NCI-H345 treated with DMSO at 0.1 percent for 48 hours (cell line): Measurements from ENCODE around the gene WFDC5.
"Not testable (repeated sequence)": the region's sequence is repeated elsewhere in the genome, so short reads cannot be mapped to it uniquely, and the experiment has no call there.

Experiments used
- DNase-seq: peaks from one replicate; lab custom pipeline; 2025; ENCODE audit not compliant: unreplicated experiment; lab: John Stamatoyannopoulos, UW

Gene WFDC5, protein sequence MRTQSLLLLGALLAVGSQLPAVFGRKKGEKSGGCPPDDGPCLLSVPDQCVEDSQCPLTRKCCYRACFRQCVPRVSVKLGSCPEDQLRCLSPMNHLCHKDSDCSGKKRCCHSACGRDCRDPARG

DNA sequence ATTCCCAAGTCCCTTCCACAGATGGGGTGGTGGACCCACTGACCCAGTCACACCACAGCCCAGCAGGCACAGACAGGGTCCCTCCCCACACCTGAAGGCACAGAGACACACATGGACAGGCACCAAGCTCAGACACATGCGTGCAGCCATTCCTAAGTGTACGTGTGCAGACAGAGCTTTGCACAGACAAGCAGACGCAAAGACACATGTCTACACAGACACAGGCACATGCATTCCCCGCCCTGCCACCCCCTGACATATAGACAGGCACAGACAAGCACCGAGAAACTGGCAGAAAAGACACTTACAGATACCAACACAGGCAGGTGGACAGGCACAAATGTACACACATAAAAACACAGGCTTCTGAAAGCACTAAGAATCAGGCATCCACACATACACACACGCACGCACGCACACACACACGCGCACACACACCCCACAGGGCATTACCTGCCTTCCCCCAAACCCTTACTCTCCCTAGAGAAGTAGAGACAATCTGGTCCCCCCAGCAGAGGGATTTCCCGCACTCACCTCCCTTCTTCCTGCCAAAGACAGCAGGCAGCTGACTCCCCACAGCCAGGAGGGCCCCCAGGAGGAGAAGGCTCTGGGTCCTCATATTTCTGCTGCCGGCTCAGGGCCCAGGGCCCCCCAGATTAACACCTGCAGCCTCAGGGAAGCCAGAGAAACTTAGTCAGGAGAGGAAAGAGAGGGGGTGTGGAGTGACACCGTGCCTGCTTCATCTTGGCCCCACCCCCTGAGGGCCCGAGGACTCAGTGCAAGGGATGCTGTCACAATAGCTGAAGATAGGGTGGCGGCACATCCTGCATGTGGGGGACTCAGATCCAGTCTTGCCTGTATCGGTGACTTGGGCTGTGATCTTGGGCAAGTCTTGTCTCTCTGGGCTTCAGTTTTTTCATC is at the start of gene WFDC5:
WFDC5 (minus strand) TSS at position 710 of the 921 bp plus-strand sequence; CDS start at position 619, 91 bp downstream.
- no peak for DNase-seq

DNA sequence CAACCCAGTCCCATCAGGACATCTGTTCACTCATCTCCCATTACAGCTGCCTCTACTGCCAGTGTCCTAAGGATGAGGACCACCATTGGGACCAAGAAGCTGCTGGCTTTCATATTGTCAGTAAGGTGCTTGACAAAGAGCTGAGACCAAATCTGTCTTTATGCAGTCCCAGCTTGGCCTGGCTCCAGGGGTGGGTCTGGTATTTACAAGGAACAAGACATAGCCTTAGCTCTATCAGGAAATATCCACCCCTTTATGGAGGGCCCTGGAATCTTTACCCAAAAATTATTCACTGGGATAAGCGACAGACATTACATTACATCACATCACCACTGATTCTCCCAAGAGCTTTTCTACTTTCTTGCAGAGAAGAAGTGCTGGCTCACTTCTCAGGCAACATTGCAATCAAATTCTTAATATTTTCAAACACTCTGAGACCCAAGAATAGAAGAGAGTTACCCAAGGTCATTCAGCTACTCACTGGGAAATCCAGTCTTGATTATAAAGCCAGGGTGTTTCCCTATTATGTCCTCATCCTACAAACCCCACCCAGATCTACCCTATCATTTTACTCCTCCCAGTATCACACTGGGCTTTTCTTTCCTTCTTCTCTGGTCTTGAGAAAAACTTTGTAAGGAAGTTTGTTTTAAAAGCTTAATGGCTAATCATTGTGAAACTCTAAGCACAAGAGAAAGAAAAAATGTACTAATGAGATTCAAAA is 48.3 kb upstream of the WFDC5 start:
- DNase-seq: no peak

DNA sequence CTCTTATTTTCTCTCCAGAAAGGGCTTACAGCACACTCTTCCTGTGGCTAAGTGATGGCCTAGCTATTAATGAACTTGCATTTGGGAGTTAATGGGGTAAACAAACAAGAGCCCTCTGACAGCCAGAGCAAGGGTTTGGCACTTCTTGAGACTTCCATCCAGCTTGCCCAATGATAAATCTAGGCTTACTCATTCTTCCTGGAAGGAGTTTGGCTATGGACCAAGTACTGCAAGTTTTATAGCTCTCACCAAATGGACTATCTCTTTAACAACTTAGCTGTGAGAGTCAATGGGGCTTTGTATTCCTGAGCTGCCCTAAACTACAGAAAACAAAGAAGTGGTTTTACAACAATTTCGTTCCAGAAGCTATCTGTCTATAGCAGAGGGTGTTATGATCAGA is 43.0 kb upstream of the WFDC5 start:
- no peak for DNase-seq

DNA sequence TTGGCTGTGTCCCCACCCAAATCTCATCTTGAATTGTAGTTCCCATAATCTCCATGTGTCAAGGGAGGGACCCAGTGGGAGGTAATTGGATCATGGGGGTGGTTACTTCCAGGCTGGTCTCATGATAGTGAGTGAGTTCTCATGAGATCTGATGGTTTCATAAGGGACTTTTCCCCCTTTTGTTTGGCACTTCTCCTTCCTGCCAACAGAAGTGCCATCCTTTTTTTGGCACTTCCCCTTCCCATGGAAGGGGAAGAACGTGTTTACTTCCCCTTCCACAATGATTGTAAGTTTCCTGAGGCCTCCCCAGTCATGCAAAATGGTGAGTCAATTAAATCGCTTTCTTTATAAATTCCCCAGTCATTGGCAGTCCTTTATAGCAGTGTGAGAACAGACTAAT is 41.7 kb upstream of the WFDC5 start:
- DNase-seq: no peak

DNA sequence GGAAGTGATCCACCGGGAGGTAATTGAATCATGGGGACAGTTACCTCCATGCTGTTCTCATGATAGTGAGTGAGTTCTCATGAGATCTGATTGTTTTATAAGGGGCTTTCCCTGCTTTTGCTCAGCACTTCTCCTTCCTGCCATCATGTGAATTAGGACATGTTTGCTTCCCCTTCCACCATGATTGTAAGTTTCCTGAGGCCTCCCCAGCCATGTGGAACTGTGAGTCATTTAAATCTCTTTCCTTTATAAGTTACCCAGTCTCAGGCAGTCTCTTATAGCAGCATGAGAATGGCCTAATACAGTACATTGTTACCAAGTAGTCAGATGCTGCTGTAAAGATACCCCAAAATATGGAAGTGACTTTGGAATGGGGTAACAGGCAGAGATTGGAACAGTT is 39.8 kb upstream of the WFDC5 start:
- not testable (repeated sequence) for DNase-seq

DNA sequence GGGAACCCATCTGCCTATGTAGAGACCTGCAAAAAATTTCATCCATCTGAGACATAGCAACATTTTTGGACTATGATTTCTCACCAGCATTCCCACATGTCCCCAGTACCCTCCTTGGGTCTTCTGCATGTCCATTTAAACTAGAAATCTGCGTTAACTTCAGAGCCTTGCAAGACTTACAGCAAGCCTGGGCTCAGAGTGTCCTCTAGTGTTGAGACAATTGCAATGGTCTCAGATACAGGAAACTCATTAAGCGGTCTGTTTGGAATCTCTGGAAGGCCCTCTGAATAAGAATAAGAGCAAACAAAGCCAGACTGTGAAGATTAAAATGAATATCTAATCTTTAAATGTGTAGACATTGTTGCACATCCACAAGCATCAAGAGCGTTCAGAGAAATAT is 39.2 kb upstream of the WFDC5 start:
- DNase-seq: no peak

DNA sequence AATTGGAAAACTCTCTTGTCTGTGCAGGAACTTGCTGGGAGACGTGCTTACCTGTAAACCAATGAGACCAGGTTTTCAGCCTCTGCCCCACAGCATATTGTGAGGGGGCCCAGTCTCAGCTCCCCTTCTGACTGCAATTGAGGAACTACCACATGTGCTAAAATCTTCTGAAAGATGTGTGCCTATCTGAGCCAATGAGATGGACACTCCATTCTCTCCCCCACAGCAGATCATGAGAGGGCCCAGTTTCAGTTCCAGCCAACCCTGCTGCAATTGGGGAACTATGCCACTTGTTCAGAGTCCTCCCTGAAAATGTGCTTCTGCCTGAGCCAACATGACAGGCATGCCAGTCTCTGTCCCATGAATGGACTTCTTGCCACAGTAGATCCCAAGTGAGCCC is 38.8 kb upstream of the WFDC5 start:
- no peak for DNase-seq

DNA sequence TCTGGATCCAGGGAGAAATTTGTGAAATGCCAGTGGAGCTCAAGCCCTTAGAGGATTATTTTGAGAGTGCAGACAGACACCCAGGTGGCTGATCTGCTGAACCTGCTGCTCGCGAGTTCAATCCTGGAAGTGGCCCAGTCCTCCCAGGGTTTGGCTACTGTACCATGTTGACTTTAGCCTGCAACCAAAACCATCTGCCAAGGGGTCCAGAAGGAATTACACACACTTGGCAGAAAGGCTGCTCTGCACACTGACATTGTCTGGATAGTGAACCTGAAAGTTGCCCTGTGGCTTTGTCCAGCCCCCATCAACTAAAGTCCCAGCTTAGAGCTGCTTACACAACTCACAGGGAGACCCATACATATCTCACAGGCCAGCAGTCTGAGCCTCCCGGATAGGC is 38.2 kb upstream of the WFDC5 start:
- no peak for DNase-seq

DNA sequence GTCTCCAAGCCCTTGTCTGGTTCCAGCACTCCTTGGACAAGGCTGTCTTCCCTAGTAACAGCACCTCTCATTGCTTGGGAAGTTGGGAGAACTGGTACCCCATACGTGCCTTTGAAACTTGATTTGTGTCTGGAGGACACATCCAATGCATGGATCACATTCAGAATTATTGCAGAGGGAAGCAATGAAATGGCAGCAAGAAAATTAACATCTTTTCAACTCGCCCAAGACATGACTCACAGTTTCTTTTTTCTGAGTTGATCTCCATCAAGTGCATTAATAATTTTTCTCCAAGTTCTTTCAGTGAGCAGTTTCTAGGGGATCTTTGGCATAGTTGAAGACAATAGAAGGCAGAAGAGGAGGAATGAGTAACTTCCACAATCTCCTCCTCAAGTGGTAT is 37.4 kb upstream of the WFDC5 start:
- no peak for DNase-seq

DNA sequence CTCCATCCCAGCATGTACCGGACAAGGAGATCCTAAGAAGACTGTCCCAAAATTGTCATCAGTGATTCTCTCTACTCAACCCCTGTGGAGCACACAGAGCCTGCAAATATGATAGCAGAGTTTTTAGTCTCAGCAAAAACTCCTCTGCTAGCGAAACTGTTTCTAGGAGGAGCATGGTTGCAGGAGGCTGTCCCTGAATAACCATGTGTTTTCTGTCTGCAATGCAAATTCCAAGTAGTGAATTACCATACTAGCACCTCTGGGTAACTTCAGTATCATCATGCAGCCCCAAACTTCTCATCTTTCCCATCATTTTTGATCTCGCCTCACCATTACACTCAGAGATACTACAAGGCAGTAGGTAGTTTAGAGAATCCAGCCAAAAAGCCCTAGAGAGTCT is 34.1 kb upstream of the WFDC5 start:
- no peak for DNase-seq

DNA sequence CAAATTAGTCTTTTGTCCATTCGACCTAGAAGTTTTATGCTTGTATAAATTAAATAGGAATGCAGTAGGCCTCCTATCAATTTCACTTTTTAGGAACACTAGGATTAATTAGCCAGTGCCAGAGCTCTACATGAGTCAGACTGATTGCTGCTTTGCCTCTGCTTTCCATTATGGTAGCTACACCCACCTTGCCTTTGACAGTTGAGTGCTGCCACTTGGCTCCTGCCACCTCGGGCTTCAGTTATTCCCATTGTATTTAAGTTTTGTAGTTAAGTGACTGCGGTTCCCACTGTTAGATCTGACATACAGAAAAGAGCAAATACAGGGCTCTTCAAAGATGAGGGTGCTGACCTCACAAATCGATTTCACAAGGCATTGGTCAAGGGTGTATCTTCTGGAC is 25.9 kb upstream of the WFDC5 start:
- DNase-seq: no peak

DNA sequence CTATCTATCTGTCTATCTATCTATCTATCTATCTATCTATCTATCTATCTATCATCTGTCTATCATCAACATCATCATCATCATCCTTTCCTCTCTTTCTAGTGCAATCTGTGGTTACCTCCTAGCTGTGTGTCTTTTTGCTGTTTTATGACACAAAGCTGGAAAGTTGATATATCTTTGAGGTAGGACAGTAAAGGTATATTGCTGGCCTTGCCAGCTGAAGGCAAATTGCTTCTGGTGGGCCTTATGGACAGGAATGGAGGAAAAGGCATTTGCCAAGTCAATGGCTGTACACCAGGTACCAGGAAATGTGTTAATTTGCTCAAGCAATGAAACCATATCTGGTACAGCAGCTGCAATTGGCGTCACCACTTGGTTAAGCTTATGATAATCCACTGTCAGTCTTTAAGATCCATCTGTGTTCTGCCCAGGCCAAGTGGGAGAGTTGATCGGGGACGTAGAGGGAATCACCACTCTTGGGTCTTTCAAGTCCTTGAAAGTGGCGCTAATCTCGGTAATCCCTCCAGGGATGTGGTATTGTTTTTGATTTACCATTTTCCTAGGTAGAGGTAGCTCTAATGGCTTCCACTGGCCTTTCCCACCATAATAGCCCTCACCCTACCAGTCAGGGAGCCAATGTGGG is 24.9 kb upstream of the WFDC5 start:
- DNase-seq: not testable (repeated sequence)

DNA sequence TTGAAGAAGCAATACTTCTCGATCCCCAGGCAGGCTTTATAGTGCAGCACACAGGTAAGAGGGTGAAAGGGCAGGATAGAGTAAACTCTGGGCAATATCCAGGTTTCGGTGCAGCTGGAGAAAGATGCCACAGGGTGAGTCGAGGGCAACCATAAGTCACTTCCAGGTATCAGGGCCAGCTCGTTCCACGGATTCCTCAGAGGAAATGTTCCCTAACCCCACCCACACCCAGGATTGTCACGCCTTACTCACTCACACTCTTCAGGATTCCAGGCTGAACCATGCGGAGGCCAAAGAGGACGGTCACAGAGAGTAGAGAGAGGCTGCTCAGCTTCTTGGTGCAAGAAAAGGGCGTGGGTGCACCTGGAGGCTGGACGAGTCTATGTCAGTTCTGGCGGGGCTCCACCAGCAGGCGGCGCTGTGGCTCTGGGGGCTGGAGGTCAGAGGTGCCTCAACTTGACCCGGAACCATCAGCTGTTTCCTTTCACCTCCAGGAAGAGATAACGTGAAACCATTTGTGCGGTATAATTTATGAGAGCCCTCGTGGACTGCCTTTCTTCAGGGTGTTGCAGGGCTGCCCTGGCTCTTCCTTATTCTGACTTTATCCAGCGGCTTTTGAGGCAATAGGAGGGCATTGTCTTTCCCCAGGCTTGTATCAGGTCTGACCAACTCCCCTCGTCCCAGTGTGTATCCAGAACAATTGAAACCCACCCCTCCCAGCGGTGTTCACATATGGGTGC is 23.8 kb upstream of the WFDC5 start:
- DNase-seq: no peak

DNA sequence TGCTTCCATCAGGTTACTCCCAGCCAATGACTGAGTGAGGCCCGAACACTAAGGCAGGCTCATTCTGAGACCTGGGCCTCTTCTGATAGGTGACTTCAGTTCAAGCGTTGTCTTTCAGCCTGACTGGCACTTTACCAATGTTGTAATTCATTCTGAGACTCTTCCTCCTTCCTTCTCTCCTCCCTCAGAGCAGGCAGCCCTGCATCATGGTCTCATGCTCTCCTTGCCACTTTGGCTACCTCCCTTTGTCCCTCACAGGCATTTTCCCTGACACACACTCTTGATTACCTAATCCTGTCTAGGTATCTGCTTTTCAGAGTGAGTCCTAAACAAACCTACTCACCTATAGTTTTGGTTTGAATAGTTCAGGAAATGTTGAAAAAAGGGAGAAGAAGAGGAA is 21.9 kb upstream of the WFDC5 start:
- no peak for DNase-seq

DNA sequence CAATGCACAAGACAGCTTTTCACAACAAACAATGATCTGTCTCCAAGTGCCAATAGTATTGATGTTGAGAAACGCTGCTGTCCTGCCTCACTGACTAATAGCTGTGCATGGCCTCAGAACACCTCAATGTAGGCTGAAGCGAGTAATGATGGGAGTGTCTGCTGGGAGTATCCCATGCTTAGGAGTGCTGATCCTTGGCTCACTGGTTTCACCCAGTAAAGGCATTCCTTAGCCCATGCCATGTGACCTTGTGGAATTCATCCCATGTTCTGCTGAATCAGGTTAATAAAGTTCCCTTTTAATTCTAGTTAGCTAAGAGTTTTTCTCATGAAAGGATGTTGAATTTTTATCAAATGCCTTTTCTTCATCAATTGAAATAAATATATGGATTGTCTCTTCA is 13.1 kb upstream of the WFDC5 start:
- DNase-seq: no peak

DNA sequence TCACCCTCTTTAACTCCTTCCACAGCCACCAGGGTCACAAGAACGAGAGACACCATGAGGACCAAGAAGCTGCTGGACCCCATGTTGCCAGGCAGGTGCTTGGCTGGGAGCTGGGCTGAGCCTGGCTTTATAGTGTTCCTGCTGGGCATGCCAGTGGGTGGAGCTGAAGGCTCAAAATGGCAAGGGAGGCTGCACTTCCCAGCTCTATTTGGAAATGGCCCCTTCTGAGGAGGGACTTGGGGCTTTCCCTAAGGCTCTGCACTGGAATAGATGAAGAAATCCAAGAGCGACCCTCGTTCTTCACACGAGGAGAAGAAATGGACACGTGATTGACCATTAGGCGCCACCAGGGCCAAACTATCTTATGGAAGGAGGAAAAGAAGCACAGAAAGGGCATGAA is 9.4 kb upstream of the WFDC5 start, which contains the start of gene WFDC12:
WFDC12 (minus strand) TSS at position 101 of the 400 bp plus-strand sequence; CDS start at position 83, 18 bp downstream.
- no peak for DNase-seq

DNA sequence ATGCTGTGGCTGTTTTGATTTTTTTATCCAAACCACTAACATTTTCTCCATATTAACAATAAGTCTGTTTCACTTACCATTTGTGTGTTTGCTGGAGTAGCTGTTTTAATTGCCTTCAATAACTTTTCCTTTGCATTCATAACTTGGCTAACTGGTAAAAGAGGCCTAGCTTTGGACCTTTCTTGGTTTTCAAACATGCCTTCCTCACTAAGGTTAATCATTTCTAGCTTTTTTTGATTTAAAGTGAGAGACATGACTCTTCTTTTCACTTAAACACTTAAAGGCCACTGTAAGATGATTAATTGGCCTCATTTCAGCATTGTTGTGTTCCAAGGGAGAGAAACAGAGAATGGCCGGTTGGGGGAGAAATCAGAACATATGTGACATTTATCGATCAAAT is 6.4 kb upstream of the WFDC5 start:
- DNase-seq: no peak

DNA sequence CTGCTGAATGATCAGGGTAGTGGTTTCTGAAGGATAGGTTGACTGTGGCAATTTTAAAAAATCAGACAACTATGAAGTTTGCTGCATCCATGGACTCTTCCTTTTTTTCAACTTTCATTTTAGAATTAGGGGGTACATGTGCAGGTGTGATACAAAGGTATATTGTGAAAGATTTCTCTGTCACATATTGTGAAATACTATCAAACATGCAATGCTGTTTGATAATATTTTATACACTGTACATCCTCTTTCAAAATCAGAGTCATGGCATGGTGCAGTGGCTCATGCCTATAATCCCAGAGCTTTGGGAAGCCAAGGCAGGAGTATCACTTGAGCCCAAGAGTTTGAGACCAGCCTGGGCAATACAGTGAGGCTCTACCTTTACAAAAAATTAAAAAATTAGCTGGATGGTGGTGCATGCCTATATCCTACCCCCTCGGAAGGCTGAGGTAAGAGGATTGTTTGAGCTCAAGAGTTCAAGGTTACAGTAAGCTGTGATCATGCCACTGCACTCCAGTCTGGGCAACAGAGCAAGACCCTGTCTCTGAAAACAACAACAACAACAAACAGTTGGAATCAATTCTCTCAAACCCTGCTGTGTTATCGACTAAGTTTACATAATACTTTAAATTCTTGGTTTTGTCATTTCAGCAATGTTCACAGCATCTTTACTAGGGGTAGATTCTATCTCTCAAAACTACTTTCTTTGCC is 4.7 kb upstream of the WFDC5 start:
- DNase-seq: no peak

DNA sequence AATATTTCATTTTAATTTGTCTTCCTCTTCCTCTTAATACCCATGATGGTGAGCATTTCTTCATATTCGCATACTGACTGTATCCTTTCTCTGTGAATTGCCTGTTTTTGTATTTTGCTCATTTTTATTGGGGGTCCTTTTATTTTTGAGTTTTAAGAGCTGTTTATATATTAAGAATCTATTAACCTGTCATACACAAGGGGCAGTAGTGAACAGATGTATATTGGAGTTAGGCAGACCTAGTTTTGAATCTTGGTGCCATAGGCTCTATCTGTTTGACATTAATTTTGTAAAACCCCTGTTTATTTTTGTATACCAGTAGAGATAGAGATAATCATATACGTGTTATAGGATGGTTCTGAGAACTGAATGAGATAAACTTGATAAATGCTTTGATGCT is 3.1 kb upstream of the WFDC5 start:
- no peak for DNase-seq

DNA sequence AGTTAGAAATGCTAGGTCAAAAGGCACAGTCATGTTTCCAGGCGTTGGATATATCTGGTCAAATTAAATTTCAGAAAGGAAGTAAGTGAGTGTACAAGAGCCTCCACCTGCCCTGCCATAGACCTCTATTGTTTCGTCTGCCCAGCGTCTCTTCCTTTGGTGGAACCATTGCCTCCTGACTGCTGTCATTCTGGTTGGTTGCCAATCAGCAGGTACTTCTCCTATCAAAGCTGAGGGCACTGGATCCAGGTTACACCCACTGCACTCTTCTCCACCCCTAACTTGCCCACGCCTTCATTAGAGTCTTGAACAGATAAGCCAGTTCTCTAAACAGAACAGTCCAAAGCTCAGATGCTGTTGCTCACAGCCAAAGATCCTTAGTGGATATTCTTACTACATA is 2.6 kb upstream of the WFDC5 start:
- no peak for DNase-seq
